Skeletal muscle cell (primary cell): ENCODE data around the gene TMEM108.

Experiments used
- DNase-seq: peaks from one replicate; pipeline ENCODE4 v3.0.0-alpha.2; 2010; ENCODE audit warnings: low read depth
- H3K4me3 ChIP-seq: 2 replicates; pipeline ENCODE4 v1.5.1; 2011; ENCODE audit warnings: low read depth, mild to moderate bottlenecking, control low read depth, low read length, moderate library complexity

Gene TMEM108

GRCh38 chr3:133295199-133295901 is 257.2 kb downstream of the TMEM108 start:
- DNase-seq, result no peak
- H3K4me3 ChIP-seq, result no peak overlapping the region

GRCh38 chr3:133295944-133296917 is 258.0 kb downstream of the TMEM108 start:
- no peak for DNase-seq

DNA sequence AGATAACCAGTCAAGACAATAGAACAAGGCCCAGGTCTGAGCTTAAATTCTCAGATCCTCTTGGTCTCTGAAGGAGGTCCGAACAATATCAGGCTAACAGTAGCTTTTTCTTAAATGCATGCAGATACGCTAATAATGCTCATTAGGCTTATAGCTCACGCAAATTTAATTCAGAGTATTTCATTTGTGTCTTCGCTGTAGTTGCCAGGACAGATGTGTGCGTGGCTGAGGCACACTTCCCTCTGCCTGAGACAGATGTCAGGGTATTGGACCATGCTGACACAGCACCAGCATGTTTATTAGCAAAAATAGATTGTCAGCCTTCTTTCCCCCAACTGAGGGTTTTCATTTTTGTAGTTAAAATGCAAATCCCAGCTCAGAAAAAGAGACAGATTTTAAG is 258.8 kb downstream of the TMEM108 start:
- DNase-seq, result no peak
- H3K4me3 ChIP-seq, result no peak overlapping the region

More at GRCh38 chr3:133295944-133296917, 258.0 kb downstream of the TMEM108 start:
- H3K4me3 ChIP-seq, result no peak overlapping the region

DNA sequence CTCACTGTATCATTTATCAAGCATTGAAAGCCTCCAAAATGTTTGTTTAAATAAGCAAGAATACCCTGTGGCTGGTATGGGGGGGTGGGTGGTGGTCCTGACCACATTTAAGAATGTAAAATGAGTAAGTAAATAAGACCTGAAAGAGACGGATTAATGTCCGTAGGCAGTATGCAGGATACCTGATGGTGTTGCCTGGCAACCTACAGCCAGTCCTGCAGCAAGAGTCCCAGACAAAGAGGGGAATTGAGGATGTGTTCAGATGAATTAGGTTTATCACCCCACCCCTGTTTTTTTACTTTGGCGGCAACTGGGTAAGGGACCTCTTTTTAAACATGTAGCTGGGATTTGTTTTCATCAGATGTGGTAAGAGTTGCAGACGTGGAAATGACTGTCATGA is 261.9 kb downstream of the TMEM108 start:
- no peak overlapping the region for H3K4me3 ChIP-seq
- DNase-seq, result no peak

DNA sequence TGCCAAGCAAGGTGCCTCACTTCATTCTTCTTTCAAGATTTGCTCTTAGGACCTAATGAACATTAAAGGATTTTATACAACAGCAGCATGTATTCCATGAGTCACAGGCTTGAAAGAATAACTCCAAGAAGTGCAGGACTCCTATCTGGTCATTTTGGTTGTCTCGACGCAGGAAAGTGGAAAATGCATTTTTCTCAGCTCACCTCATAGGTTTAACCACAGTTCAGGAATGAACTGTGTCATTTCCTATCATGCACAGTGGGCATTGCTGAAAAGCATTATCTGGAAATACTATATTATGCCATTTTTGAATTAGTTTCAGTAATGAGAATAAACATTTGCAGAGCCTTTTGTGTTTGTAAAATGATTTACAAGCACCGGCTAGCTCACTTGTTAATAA is 263.0 kb downstream of the TMEM108 start:
- DNase-seq, result peak; percentile 53
- no peak overlapping the region for H3K4me3 ChIP-seq

DNA sequence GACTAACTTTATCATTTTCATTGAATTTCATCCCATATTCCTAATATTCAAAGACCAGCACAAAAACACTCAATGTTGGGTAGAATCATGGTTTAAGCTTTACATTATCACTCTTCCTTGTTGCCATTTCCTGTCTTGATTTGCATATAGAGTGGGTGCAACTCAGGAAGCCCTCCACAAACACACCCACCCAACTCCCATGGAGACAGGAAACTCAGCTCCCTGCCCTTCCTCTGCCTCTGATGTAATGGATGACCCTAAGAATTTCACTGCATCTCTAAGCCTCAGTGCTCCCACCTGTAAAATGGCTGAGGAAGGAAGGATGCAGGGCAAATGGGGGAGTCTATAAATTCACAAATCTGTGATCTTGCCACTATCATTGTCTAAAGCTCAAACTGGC is 263.5 kb downstream of the TMEM108 start:
- no peak overlapping the region for H3K4me3 ChIP-seq
- no peak for DNase-seq

GRCh38 chr3:133303430-133303829 is 265.2 kb downstream of the TMEM108 start:
- DNase-seq, result no peak
- H3K4me3 ChIP-seq, result no peak overlapping the region

DNA sequence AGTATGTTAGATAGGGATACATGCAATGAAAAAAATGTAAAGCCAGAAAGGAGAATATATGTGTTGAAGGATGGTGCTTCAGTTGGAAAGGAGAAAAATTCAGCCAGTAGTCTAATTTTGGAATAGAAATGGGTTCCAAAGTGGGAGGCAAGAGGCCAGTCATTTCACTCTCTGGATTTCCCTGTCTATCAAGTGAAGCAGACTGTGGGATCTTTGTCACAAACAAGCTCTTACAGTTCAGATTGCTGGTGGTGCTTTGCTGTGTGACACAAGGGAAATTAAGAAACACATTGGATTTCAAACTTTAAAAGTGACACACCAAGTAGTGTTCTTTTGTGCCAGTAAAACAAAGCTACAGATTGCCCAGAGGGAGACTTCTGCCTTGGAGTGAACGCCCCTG is 279.7 kb downstream of the TMEM108 start:
- DNase-seq, result no peak
- H3K4me3 ChIP-seq, result no peak overlapping the region

- no peak overlapping the region for H3K4me3 ChIP-seq
- no peak for DNase-seq
Observed at GRCh38 chr3:133328373-133328772, 290.2 kb downstream of the TMEM108 start.

- no peak for DNase-seq
Observed at GRCh38 chr3:133329626-133330025, 291.4 kb downstream of the TMEM108 start.

DNA sequence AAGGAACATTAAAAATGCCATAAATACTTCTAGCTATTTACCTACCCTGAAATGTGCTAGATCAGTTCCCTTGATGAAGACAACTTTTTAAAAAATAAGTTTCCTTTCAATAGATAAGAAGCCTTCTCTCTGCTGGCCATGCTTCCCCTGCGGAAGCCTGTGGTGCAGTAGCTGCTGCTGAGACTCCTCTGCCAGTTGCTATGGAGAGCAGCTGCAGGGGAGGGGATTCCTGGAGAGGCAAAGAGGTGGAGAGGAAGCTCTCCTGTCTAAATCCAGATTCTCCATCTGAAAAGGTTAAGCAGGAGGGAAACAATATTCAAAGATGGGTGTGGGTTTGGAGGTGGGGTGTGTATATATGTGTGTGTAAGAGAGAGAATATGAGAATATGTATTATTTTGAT is 291.9 kb downstream of the TMEM108 start:
- DNase-seq, result no peak

More at GRCh38 chr3:133329626-133330025, 291.4 kb downstream of the TMEM108 start:
- H3K4me3 ChIP-seq, result no peak overlapping the region

DNA sequence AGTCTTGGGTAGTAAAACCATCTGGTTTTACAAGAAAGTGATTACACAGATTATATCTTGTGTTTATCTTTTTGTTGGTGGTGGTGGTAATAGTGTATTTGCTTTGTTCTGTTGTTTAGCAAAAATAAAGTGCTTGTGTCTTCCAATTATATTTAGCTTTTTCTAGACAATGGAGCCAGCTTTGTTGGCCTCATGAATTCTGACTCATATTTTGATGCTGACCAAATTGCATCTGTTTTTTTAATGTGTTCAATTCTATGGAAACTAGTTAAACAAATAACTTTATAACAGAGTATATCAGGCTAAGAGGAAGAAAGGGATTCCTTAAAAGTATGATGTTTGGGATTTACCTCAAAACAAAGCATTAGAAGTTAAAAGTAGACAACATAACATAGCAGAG is 292.3 kb downstream of the TMEM108 start:
- H3K4me3 ChIP-seq, result no peak overlapping the region
- DNase-seq, result no peak

More for the DNA sequence above, 291.9 kb downstream of the TMEM108 start:
- H3K4me3 ChIP-seq, result no peak overlapping the region

GRCh38 chr3:133354721-133355120 is 316.5 kb downstream of the TMEM108 start:
- H3K4me3 ChIP-seq, result no peak overlapping the region
- DNase-seq, result no peak

GRCh38 chr3:133360476-133360875 is 322.3 kb downstream of the TMEM108 start:
- H3K4me3 ChIP-seq, result no peak overlapping the region
- no peak for DNase-seq

- H3K4me3 ChIP-seq, result no peak overlapping the region
- no peak for DNase-seq
Observed at GRCh38 chr3:133361011-133361410, 322.8 kb downstream of the TMEM108 start.

DNA sequence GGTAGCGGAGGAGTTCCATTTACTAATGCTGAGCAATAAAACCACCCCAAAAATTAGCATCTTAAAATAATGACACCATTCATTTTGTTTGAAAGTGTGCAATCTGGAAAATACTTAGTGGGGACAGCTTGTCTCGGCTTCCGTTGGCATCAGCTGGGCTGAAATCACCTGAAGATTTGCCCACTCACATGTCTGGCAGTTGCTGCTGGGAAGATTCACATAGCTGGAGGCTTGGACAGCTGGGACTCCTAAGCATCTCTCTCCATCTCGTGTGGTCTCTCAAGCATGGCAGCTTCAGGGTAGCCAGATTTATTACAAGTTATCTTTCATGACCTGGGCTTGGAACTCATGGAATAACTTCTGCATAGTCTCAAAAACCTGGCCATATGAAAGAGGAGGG is 323.2 kb downstream of the TMEM108 start:
- H3K4me3 ChIP-seq, result no peak overlapping the region
- DNase-seq, result no peak

DNA sequence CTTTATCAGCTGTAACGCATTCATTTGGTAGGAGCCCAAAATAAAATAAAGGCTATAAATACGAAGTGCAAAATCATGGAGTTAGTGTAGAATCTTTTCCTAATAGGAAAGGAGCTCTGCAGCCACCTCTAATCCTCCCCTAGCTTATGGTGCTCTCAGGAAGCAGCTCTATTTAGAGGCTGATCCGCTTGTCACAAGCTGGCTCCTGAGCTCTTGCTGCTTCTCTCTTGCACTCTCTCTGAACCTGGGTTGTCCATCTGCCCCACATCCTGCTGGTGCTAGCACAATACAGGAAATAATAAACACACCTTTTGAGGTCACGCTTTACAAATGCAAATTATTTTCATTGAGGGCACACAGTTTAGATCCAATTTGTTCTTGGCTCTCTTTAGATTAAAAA is 324.3 kb downstream of the TMEM108 start:
- H3K4me3 ChIP-seq, result no peak overlapping the region
- DNase-seq, result no peak

GRCh38 chr3:133364704-133365103 is 326.5 kb downstream of the TMEM108 start:
- no peak overlapping the region for H3K4me3 ChIP-seq
- DNase-seq, result no peak

- H3K4me3 ChIP-seq, result no peak overlapping the region
- DNase-seq, result no peak
Observed at GRCh38 chr3:133366921-133367320, 328.7 kb downstream of the TMEM108 start.

GRCh38 chr3:133367403-133367802 is 329.2 kb downstream of the TMEM108 start:
- H3K4me3 ChIP-seq, result no peak overlapping the region
- DNase-seq, result no peak

- H3K4me3 ChIP-seq, result no peak overlapping the region
- DNase-seq, result no peak
Observed at GRCh38 chr3:133367956-133368355, 329.8 kb downstream of the TMEM108 start.
